SU-DHL-6 (cell line): ENCODE data around the gene PSMA5.

Experiments
- EZH2phosphoT487 ChIP-seq: fragments of 200-600 bp; sonication (generic), shearing (Covaris generic); conservative IDR thresholded peaks from 2 replicates; pipeline ENCODE4 v1.6.1; 2018; ENCODE audit warnings: mild to moderate bottlenecking, antibody characterized with exemption, low read length, moderate library complexity, mixed read lengths
- TF ChIP-seq, protein P1 (sequence below): fragments of 200-600 bp; sonication (generic); IDR thresholded peaks from one replicate; pipeline ENCODE4 v1.5.1; 2017; ENCODE audit warnings: antibody characterized with exemption, mild to moderate bottlenecking, low read length, moderate library complexity; ENCODE audit not compliant: insufficient read depth, poor library complexity, severe bottlenecking

DNA sequence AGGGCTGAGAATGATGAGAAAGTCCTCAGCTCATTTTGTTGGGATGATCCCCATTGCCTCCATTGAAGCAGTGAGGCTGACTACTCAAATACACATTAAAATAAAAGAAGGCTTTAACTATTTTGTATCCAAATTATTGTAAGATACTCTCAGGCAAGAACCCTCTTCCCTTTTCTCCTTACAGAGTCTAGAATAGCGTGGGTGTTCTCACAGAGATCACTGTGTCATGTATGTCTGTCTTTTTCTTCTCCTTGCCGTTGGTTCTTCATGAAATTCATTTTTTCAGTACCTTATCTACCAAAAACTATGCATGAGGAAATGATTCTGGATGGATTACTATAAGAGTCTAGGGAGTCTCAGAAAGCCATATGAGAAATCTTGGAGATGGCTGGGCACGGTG, 58.6 kb downstream of the PSMA5 start:
- TF ChIP-seq, protein P1, sequence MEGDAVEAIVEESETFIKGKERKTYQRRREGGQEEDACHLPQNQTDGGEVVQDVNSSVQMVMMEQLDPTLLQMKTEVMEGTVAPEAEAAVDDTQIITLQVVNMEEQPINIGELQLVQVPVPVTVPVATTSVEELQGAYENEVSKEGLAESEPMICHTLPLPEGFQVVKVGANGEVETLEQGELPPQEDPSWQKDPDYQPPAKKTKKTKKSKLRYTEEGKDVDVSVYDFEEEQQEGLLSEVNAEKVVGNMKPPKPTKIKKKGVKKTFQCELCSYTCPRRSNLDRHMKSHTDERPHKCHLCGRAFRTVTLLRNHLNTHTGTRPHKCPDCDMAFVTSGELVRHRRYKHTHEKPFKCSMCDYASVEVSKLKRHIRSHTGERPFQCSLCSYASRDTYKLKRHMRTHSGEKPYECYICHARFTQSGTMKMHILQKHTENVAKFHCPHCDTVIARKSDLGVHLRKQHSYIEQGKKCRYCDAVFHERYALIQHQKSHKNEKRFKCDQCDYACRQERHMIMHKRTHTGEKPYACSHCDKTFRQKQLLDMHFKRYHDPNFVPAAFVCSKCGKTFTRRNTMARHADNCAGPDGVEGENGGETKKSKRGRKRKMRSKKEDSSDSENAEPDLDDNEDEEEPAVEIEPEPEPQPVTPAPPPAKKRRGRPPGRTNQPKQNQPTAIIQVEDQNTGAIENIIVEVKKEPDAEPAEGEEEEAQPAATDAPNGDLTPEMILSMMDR: no peak
- TF ChIP-seq EZH2phosphoT487: no peak
